HT1080 (cell line): ENCODE measurements around the gene CD164. TPM values are rescaled to one million over a fixed set of nuclear protein-coding genes. Genes with fewer than 3 reads are reported as not detected.
A peak's percentile ranks its signal among the peaks of the same experiment; 100 is the strongest.
"Not testable (repeated sequence)": the region's sequence is repeated elsewhere in the genome, so short reads cannot be mapped to it uniquely, and the experiment has no call there.

Experiments used
- DNase-seq: peaks from one replicate; pipeline ENCODE4 v3.0.0-alpha.2; 2015; ENCODE audit warnings: low read depth
- total RNA-seq: library from RNA; depleted of rRNA; stranded (reverse); fragments of >200 nt; shearing (Covaris generic); gene quantifications from 2 replicates; pipeline ENCODE4 v1.2.3, GENCODE V29; 2014

The CD164 gene
- total RNA-seq, 1 experiment from 2014 or later, result 125 TPM

DNA sequence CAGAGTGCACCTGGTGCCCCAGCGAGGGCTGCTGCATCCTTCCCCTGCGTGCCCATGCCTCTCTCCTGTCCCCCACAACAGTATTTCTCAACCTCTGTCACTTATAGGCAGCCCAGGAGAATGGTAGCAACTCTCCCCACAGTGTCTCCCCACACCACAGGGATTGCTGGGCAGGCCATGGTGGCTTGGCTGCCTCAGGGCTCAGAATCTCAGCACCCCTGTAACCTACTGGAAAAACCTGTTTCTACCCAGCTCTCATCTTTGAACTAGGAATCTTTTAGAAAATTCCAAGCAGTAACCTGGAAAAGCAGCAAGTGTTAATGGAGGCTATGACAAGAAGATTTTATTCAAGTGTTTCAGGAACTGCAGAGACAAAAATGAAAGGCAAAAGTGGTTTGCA is 38.0 kb downstream of the CD164 start:
- no peak for DNase-seq

DNA sequence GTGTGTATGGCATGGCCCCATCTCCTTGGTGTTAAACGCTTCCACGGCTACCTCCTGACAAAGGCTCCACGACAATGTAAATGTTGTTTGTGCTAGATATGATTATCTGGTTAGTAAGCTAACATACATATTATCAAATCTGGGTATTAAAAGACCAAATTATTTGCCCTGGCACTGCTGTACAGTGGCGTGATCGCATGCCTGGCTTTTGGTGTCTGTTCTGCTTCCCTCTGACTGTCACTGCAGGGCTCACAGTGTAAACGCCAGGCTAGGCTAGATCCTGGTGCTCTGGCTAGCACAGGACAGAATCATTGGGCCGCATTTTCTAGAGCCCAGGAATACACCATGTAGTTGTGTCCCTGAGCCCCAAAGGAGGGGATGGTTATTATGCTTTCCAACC is 38.7 kb downstream of the CD164 start:
- no peak for DNase-seq

DNA sequence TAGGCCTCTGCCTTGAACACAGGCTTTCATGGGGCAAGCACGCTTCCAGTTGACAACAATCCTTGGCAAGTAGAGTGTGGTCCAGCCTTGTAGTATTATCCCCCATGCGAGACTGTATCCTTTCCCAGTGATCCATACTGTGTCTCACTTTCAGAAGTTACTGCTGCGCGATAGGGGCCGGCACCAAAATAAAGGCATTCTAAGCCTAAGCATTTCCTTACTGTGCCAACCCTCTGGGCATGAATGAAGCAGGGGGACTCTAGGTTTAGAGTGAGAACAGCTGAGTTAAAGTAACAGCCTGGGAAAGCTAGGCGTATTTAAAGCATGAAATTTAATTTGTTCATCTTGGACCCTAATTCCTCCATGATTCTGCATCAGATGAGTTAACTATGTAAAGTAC is 39.4 kb downstream of the CD164 start:
- no peak for DNase-seq

DNA sequence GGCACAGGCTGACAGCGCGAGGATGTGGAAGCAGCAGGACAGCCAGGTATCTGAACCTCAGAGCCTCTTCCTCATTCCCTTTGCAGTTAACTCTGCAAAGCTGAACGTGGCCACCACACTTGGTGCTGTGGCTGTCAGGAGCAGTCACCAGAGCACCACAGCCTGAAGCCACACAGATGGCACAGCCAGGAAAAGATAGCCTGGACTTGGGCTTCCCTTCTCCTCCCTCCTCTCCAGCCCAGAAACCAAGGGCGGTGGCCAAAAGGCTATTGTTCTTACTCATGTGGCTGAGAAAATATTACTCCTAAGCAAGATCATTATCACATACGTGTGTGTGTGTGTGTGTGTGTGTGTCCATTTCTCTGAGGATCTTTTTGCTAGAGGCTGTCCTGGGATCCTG is 39.8 kb downstream of the CD164 start:
- no peak for DNase-seq

DNA sequence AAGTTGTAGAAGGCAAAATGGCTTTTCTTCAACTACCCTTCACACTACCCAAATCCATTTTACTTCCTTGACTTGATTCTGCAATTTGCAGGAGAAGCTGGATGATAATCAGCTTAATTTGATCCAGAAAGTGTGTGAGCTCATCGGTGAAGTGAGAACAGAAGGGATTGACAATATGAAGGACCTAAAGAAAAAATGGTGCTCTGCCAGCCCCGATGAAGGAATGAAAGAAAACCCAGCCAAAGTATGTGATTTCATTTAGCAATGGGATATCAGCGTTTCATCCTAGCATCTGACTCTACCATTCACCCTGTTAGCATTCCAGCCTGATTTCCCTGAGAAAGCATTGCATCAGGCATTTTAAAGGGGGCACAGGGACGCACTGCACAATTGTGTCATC is 41.5 kb downstream of the CD164 start:
- DNase-seq, result no peak

DNA sequence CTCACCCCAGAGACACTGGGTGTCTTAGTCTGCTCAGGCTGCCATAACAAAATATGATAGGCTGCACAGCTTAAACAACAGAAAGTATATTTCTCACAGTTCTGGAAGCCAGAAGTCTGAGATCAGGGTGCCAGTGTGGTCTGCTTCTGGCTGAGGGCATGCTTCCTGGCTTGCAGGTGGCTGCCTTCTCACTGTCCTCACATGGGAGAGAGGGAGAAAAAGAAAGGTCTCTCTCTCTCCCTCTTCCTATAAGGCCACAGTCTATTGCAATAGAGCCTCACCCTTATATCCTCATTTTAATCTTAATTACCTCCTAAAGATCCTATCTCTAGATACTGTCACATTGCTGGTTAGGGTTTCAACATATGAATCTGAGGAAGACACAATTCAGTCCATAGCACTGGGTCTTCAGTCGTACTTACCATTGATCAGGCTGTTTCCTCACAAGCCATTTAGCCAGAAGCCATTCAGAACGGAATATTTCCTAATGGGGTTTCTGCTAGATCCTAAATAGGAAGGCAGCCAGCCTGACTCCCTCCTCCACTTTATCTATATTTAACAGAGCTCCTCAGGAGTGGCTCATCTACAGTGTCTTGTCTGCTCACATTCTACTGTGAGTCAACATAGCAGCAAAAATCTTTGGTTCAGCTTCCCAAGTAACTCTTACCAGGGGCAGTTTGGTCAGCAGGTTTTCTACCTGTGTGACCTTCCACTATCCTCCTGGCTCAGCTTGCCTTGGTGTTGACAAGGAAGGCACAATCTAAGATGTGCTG is 42.2 kb downstream of the CD164 start:
- DNase-seq, result no peak

DNA sequence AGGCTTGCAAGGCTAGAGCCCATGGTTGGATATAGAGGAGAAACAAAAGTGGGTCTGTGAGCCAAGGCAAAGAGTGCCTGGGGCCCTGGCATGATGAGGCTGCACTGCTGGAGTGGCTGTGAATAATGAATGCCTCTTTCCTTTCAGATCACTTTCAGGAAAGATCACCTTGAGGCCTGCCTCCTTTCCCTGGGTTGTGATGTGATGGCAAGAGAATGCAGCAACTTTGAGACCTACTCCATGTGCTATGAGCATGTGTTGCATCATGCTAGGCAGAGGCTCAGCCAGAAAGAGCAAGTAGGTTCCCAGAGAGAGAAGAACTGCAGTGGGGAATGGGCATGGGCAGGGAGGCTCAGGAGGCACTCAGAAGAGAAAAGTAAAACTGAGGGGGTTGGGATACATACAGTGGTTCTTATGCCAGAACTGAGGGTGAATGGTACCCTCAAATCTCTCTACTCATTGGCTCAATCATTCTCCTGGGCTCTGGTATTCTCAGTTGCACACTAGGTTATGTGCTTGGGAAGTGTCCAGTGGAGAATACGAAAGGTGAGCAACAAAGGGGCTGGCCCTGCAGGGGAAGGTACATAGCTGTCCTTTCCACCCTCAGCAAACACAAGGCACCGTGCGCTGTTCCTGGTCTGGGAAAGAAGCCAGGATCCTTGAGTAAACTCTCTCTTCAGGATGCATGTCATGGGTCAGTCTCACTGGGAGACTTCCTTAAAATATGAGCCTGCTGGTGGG is 45.9 kb downstream of the CD164 start:
- peak; percentile 69 for DNase-seq

DNA sequence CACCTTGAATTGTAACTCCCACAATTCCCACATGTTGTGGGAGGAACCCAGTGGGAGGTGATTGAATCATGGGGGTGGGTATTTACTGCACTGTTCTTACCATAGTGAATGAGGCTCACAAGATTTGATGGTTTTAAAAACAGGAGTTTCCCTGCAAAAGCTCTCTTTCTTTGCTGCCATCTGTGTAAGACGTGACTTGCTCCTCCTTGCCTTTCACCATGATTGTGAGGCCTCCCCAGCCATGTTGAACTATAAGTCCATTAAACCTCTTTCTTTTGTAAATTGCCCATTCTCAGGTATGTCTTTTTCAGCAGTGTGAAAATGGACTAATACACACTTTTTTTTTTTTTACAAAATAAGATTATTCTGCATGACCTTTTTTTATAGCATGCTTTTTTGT is 48.4 kb downstream of the CD164 start:
- not testable (repeated sequence) for DNase-seq

DNA sequence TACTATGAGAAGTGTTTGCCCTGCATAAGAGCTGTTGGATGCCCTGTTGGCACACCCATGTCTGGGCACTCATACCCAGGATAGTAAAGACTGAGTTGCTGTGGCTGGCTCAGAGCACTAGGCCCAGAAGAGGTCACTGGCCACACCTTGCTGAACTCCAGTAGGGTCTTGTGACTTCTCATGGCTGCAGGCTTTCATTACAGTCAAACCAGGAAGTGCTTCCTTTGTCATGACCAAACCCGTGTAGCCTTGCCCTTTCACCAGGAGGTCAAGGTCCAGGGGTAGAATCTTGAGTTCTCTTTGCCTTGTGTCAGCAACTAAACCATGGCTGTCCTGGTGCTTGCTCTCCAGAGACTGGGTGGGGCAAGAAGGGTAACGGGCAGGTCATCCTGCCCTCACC is 49.5 kb downstream of the CD164 start:
- DNase-seq, result no peak

DNA sequence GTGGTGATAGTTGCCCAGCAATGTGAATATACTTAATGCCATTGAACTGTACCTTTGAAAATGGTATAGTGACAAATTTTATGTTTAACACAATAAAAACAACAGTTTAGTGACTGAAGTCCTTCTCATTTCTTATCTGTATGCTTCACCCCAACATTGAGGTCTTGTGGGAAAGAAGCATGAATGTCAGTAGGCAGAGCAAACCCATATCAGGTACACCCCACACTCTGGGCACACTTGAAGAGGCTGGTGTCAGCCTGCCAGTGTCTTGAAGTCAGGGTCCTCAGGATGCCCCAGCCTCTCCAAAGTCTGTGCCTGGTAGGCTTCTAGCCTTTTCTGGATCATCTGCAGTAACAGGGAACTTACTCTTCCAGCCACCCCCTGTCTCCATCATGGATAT is 51.2 kb downstream of the CD164 start:
- no peak for DNase-seq

DNA sequence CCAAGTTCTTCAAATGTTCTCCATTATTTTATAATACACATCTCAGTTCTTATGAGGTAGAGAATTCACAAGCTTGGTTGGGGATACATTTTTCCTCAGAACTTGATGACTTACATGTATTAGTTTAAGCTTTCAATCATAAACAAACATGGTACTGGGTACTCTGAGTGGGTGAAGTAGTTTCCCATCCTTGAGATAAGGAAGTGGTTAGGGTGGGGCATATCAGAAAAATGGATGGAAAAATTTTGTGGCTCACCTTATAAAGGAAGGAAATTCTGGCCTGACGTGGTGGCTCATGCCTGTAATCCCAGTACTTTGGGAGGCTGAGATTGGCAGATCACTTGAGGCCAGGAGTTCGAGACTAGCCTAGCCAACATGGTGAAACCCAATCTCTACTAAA is 52.0 kb downstream of the CD164 start:
- DNase-seq, result no peak

DNA sequence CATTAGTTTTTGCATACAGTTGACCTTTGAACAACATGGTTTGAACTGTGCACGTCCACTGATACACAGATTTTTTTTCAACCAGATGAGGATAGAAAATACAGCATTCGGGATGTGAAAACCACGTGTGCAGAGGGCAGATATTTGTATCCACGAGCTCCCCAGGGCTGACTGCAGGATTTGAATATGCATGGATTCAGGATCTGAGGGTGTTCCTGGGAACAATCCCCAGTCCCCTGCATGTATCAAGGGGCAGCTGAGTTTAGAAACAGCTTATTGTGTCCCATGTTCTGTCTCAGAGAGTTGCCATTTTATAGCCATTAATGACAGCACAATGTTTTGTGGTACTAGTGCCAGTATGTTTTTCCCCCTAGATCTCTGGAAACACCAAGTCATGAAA is 53.6 kb downstream of the CD164 start:
- no peak for DNase-seq

DNA sequence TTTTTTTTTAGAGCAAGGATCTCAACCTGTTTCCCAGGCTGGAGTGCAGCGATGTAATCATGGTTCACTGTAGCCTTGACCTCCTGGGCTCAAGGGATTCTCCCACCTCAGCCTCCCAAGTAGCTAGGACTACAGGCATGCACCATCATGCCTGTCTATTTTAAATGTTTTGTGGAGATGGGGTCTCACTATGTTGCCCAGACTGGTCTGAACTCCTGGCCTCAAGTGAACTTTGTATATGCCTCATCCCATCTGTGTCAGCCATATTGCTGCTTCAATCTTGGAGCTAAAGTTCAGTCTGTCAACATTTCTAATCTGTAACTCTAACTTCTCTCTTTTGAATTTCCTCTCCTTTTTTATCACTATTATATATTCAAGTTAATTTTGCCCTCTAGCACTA is 54.3 kb downstream of the CD164 start:
- DNase-seq, result no peak

DNA sequence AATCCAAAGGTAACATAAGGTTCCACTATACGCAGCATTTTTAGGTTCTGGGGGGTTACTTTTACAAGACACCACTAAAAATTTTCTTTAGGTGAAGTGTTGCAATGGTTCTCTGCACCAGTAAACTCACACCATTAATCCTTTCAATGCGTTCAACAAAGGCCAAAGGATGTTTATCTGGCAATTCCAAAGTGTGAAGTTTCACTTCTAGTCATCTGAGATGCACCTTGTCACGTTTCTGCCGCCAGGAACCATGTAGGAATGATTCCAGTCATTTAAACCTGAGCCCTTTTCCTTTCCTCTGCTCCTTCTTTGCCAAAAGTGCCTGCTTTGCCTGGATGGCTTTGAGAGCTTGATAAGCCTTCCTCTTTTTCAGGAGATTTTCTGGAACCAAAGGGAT is 54.8 kb downstream of the CD164 start:
- DNase-seq, result no peak

DNA sequence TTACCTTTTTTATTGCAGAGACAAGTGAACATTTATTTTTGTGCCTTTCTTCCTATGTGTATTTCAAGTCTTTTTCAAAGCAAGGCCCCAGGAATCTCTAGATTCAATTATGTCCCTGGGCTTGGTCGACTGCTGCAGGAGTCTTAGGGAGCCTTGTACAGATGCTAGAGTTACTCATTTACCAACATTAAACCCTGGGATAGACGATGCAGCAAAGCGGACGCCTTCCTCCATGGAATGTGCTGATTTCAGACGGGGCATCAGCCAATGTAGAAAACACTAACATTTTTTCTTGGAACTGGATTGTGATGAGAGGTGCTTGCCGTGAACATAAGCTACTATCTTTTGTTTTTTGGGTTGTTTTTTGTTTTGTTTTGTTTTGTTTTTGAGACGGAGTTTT is 55.9 kb downstream of the CD164 start:
- no peak for DNase-seq

DNA sequence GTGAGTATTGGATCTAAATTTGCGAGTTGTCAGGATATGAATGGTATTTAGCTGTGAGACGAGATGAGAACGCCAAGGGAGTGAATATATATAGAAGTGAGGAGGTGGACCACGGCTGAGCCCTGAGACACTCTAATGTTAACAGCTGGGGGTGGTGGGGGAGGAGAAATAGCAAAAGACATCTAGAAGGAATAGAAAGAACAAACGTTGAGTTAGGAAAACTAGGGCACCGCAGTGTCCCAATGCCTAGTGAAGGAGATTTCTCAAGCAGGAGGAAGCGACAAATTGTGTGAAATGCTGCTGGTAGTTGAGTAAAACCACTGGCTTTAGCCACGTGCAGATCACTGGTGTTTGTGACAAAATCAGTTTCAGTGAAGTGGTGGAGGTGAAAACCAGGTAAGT is 56.9 kb downstream of the CD164 start:
- DNase-seq, result no peak

DNA sequence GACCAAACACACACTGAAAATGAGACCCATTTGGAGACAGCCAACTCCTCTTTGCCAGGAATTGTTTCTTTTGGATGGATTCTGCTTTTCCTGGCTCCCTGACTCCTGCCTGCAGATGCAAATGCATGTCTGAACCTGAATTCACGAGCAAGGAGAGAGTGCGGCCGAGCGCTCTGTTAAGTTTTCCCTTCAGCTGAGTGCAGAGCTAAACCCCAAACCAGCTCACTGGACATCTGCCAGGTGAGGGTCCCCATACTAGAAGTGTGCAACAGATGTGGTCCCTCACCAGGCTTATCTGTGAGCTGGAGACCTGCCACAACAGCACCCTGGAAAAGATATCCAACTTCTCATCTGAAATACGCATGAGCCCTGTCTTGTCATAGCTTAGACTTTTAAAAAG is 59.0 kb downstream of the CD164 start:
- no peak for DNase-seq

DNA sequence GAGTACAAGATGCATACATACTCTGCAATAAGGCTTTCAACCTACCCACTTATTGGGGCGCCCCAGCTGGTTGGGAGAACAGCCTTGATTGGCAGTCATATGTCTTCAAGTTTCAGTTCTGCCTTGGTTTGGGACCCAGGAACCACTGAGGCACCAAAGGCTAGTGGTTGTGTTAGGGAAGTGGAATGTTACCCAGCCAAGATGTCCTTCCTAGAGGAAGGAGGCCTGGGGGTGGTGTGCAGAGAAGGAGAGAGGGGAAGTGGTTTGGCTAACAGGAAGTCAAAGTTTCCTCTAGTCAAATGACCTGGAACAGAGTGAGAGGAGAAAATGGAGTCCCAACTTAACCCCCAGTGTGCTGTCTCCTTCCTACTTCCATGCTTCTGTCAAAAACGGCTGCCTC is 59.4 kb downstream of the CD164 start:
- DNase-seq, result no peak

DNA sequence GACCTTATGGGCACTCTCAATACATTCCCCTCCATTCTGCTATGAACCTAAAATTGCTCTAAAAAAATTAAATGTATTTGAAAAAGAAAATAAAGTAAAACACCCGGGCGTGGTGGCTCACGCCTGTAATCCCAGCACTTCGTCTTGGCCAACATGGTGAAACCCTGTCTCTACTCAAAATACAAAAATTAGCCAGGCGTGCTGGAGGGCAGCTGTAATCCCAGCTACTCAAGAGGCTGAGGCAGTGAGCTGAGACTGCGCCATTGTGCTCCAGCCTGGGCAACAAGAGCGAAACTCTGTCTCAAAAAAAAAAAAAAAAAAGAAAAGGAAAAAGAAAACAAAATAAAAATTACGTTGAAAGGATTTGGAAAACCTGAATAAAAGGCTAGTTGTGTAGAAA is 60.5 kb downstream of the CD164 start:
- no peak for DNase-seq

DNA sequence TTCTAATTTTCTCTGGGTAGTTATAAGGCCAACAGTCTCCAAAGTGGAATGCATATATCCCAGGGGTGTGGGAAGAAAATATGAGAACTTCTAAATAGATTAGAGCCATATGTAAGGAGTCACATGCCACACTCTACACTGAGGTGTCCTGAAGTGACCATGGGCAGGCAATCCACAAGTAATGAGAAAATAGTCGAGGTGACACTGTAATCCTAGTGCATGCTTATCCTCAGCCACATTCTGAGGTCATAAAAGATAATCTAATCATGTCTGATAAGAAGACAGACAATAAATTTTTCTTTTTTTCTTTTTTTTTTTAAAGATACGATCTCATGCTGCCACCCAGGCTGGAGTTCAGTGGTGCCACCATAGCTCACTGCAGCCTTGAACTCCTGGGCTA is 62.2 kb downstream of the CD164 start:
- no peak for DNase-seq

DNA sequence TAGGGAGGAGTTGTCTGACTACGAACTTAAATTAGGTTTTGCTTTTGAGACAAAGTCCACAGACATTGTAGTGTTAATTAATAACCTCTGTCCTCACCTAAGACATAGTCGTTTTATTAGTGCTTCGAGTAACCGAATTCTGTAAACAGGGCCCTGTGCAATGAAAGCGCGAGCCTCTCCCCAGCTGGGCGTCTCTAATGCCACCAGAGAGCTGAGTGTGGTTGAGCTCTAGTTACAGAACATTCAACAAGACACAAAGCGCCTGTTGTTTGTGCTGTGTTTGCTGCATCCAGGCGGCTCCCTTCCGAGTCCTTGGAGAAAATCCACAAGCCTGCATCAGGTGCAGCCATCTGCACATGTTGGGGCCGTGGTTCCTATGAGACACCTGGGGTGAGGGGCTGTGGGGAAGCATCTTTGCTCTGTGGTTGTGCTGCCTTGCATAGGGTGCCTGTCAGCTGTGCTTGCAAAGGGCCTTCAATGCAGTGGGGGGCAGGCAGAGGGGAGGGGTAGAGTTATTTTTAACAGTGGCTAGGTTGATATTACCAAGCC is 63.9 kb downstream of the CD164 start:
- no peak for DNase-seq

DNA sequence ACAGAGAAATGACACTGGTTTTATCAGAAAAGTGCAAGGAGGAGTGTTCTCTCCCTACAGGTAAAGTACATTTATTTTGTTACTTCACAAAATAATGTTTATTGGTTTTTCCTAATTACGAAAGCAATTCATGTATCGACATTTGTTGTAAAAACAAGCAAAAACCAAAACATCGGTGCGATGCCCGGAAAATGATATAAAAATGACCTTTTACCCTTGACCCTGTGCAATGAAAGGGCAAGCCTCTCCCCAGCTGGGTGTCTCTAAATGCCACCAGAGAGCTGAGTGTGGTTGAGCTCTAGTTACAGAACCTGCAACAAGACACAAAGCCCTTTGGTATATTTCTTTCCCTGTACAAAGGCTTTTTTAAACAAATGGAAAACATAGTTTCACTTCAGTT is 65.4 kb downstream of the CD164 start:
- DNase-seq, result no peak
